ENCODE measurements around the gene XIRP1. TPM values are rescaled to one million over a fixed set of nuclear protein-coding genes. Genes with fewer than 3 reads are reported as not detected.

Gene XIRP1
- polyA plus RNA-seq, 6 donors from 2014 or later, result 0.05 TPM; not detected in 5

DNA sequence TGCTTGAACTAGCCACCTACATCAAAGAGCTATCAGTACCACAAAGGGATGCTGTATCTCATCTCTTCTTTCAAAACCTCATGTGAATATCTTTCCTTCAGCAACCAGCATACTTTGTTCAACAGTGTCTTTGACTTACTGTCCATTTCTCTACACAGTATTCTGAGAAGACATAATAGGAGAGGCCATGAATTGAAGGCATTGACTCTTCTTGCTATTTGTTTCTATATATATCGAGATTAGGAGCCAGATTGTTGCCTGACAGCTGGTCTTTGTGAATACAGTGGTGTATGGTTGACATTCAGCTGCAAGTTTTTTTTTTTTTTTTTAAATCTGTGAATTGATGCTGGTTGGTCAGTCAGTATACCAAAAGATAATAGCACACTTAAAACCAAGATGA, 26.9 kb downstream of the XIRP1 start:
- DNase-seq (no peak), ATAC-seq (ENCODE audit: low read depth in 2 of 2) (no peak)
- no peak overlapping the region for H3K27ac Mint-ChIP-seq
- no peak overlapping the region for H3K4me3 Mint-ChIP-seq
- H3K4me1 Mint-ChIP-seq, result peaks cover 0 to 3% (median 0%) of the 10 kb centered on the region in 3 donors
- no peaks in the 10 kb centered on the region for H3K9me3 Mint-ChIP-seq
- H3K36me3 Mint-ChIP-seq, result peaks cover 0 to 7% of the 10 kb centered on the region in 2 donors
- no peaks in the 10 kb centered on the region for H3K27me3 Mint-ChIP-seq

DNA sequence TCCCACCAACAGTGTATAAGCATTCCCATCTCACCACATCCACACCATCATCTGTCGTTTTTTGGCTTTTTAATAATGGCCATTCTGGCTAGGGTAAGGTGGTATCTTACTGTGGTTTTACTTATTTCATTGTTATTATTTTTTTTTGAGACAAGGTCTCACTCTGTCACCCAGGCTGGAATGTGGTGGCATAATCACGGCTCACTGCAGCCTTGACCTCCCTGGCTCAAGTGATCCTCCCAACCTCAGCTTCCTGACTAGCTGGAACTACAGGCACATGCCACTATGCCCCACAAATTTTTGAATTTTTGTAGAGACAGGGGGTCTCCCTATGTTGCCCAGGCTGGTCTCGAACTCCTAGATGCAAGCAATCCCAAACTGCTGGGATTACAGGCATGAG, 28.0 kb downstream of the XIRP1 start:
- ATAC-seq (ENCODE audit: low read depth in 2 of 2) (no peak), DNase-seq (no peak)
- no peaks in the 10 kb centered on the region for H3K9me3 Mint-ChIP-seq
- peaks cover 0 to 7% of the 10 kb centered on the region in 2 donors for H3K36me3 Mint-ChIP-seq
- no peaks in the 10 kb centered on the region for H3K27me3 Mint-ChIP-seq
- H3K27ac Mint-ChIP-seq, result no peak overlapping the region
- H3K4me1 Mint-ChIP-seq, result peaks cover 0 to 3% (median 0%) of the 10 kb centered on the region in 3 donors
- H3K4me3 Mint-ChIP-seq, result no peak overlapping the region

DNA sequence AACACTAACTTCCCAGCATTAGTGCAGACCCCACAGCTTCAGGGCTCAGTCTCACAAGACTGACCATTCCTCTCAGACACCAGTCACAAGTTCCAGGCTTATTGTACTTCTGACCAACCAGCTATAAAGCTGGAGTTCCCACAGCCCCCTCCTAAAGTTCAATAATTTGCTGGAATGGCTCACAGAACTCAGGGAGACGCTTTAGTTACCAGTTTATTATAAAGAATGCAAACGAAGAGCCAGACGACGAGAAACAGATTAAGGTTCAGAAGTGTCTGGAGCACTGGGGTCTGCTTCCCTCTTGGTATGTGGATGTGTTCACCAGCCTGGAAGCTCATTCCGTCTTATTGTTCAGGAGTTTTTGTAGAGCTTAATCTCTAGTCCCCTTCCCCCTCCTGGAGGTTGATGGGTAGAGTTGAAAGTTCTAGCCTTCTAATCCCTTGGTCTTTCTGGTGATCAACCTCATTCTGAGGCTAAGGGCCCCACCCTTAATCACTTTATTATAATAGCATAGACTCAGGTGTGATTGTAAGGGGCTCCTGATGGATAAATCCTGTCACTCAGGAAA, 34.2 kb downstream of the XIRP1 start:
- DNase-seq (no peak), ATAC-seq (ENCODE audit: low read depth in 2 of 2) (no peak)
- Mint-ChIP-seq H3K36me3 (peaks cover 0 to 3% of the 10 kb centered on the region in 2 donors), H3K4me1 (peaks cover 0 to 9% (median 9%) of the 10 kb centered on the region in 3 donors), H3K27me3 (no peaks in the 10 kb centered on the region), H3K9me3 (no peaks in the 10 kb centered on the region), H3K27ac (peak overlapping the region in 2 of 6 donors; percentile 22 to 67), H3K4me3 (no peak overlapping the region)

DNA sequence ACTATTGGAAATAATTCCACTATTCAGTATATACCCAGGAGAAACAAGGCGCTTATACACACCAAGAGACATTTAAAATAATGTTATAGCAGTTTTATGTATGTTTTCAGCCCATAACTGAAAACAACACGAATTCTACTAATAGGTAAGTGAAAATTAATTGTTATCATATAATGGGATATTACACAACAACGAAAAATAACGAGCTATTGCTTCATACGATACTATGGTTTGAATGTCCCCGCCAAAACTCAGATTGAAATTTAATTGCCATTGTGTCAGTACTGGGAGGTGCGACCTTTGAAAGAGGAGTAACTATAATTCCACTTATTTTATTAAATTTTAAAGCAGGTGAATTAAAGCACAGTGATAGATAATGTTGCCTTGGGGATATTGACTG, 35.0 kb downstream of the XIRP1 start:
- H3K27ac Mint-ChIP-seq, result peak overlapping the region in 1 of 6 donors; percentile 50
- H3K4me1 Mint-ChIP-seq, result peaks cover 5 to 13% (median 12%) of the 10 kb centered on the region in 3 donors
- ATAC-seq (ENCODE audit: low read depth in 2 of 2), result no peak
- peak overlapping the region in 2 of 8 donors; percentile 31 to 51 for H3K4me3 Mint-ChIP-seq
- H3K9me3 Mint-ChIP-seq, result no peaks in the 10 kb centered on the region
- no peaks in the 10 kb centered on the region for H3K27me3 Mint-ChIP-seq
- no peak for DNase-seq
- H3K36me3 Mint-ChIP-seq, result no peaks in the 10 kb centered on the region

DNA sequence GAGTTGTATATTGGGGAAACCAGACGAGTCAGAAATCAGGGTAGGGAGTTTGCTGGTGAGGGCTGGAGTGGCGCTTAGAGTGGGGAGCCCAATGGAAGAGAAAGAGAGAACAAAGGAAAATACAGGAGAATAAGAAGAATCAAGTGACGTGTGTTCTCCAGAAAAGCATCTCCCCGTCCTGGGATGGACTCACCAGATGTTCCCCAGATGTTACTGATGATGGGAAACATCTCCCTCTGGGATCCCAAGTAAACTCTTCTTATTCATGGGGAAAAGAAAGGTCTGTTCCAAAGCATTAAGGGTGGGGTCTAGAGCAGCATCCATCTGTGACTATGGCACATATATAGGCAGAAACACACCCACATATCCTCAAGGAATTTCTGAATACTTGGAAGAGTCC, 36.0 kb downstream of the XIRP1 start:
- no peak for DNase-seq
- Mint-ChIP-seq H3K27me3 (no peaks in the 10 kb centered on the region), H3K4me3 (no peak overlapping the region), H3K27ac (peak overlapping the region in 4 of 6 donors; percentile 32 to 82 (median 56)), H3K4me1 (peaks cover 14 to 21% (median 21%) of the 10 kb centered on the region in 3 donors), H3K9me3 (no peaks in the 10 kb centered on the region), H3K36me3 (no peaks in the 10 kb centered on the region)
- ATAC-seq (ENCODE audit: low read depth in 2 of 2), result no peak

DNA sequence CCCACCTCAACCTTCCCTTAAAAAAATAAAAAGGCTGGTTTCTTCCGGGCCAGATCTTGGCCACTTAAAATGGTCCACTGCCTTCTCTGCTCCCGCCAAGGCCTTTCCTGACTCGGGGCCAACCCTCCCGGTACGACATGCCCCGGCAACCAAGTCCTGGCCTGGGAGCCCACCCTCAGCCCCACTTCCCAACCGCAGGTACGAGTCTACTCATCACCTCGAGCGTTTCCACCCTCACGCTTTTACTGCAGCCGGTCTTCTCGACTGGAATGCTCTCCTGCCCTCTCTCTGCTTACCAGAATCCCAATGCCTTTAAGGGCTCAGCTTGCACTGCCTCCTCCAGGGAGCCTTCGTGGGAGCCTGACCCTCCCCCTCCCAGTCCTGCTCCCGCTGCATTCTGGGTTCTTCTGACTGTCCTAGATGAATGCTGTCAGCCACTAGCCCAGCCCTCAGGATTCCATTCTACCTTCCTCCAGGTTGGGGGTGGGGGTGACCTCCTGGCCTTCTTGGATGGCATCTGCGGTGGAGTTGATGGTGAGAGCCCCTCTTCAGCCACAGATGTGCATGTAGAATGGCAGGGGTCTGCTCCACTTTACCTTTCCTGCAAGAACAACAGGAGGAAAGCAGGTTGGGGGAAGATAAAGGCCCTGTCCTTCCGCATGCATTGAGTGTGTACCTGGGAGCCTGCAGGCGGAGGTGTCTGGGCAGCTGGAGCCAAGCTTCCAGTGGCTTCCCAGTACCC, 37.9 kb downstream of the XIRP1 start:
- Mint-ChIP-seq H3K27ac (peak overlapping the region; percentile 94 to 99 (median 98)), H3K27me3 (no peaks in the 10 kb centered on the region), H3K4me3 (peak overlapping the region; percentile 72 to 96 (median 84)), H3K4me1 (peaks cover 34 to 41% (median 40%) of the 10 kb centered on the region in 3 donors), H3K9me3 (no peaks in the 10 kb centered on the region), H3K36me3 (no peaks in the 10 kb centered on the region)
- DNase-seq, result no peak
- ATAC-seq (ENCODE audit: low read depth in 2 of 2), result no peak

DNA sequence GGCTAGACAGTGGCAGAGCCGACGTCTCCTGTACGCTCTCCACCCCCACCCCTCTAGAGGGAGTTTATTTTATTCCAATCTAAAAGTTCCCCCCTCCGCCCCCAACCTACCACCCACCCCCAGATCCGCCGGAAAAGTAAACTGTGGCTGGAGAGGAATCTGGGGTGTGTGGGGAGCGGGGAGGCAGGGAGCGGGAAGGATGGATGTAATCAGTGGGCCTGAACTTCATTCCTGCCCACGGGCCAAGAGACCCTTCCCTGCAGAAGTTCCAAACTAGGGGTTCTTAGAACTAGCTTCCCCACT, 38.5 kb downstream of the XIRP1 start:
- Mint-ChIP-seq H3K4me3 (peak overlapping the region; percentile 72 to 96 (median 84)), H3K4me1 (peaks cover 39 to 46% (median 46%) of the 10 kb centered on the region in 3 donors), H3K9me3 (no peaks in the 10 kb centered on the region), H3K27ac (peak overlapping the region; percentile 84 to 99 (median 96)), H3K27me3 (no peaks in the 10 kb centered on the region), H3K36me3 (no peaks in the 10 kb centered on the region)
- DNase-seq, result no peak
- ATAC-seq (ENCODE audit: low read depth in 2 of 2), result no peak

DNA sequence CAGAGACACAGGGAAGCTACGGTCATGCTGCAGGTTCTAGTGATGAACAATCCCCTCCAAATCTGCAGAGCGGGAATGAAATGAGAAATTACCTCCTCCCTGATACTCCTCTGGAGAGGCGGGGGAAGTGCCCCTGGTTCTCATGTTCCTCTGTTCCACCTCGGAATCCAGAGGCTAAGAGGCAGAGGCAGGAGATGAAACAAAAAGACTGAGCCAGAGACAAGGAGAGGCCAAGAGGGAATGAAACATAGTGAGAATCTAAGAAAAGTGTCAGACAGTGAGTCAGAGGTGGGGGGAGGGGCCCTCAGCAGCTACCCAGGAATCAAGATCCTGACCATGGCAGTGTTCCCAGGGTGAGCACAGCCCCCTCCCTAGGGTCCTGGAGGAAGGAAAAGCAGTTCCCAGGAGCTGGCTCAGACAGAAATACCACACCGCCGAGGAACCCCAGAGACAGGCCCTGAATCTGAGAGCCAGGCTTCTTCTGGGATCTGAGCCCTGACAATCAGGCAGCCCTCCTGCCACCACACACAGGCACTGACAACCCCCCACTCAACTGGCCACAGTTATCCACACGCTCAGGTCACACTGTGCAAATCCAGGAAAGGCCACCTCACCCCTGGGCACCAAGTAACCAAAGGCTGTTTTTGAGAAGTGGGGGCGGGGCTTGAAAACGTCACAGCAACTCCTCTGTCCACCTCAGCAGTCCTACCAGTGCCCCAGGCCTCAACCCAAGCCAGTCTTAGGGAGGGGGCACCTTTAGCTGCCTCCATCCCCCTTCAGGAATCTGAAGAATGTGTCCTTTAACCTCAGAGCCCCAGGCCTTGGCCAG, 41.4 kb downstream of the XIRP1 start:
- peak overlapping the region; percentile 98 to 100 (median 100) for H3K27ac Mint-ChIP-seq
- ATAC-seq (ENCODE audit: low read depth in 2 of 2) (no peak), DNase-seq (no peak)
- H3K27me3 Mint-ChIP-seq, result no peaks in the 10 kb centered on the region
- H3K4me3 Mint-ChIP-seq, result peak overlapping the region; percentile 91 to 100 (median 98)
- H3K36me3 Mint-ChIP-seq, result peaks cover 0 to under 1% of the 10 kb centered on the region in 2 donors
- H3K4me1 Mint-ChIP-seq, result peaks cover 68 to 75% (median 71%) of the 10 kb centered on the region in 3 donors
- H3K9me3 Mint-ChIP-seq, result no peaks in the 10 kb centered on the region

DNA sequence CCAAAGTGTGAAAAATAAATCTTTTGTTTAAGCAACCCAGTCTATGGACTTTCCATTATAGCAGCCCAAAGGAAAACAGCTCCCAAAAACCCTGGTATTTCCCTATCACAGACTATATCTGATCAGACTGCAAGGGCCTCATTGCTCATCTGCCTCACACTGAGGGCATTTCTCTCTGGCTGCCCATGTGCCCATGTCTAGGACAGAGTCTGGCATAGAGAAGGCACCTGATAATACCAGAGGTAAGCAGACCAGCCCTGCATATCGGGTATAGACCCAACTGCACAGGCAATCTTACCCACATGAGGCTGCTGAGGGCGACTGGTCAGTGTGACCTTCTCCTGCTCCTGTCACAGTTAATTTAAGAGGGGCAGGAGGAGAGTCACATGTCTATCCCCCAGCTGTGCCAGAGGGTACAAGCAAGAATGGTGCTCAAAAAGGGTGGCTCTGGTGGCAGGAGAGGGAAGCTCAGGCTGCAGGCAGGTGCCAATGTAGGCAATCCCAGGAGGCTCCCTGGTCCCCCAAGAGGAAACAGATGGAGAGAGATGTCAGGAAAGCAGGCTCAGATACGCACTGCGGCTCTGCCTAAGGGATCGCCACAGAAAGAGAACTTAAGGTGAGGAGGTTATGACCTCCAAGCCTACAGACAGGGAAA, 42.1 kb downstream of the XIRP1 start:
- peaks cover 72 to 76% (median 76%) of the 10 kb centered on the region in 3 donors for H3K4me1 Mint-ChIP-seq
- peak overlapping the region; percentile 91 to 100 (median 98) for H3K4me3 Mint-ChIP-seq
- H3K36me3 Mint-ChIP-seq, result peaks cover 0 to 5% of the 10 kb centered on the region in 2 donors
- DNase-seq (no peak), ATAC-seq (ENCODE audit: low read depth in 2 of 2) (no peak)
- H3K27ac Mint-ChIP-seq, result peak overlapping the region; percentile 74 to 100 (median 98)
- no peaks in the 10 kb centered on the region for H3K27me3 Mint-ChIP-seq
- no peaks in the 10 kb centered on the region for H3K9me3 Mint-ChIP-seq

DNA sequence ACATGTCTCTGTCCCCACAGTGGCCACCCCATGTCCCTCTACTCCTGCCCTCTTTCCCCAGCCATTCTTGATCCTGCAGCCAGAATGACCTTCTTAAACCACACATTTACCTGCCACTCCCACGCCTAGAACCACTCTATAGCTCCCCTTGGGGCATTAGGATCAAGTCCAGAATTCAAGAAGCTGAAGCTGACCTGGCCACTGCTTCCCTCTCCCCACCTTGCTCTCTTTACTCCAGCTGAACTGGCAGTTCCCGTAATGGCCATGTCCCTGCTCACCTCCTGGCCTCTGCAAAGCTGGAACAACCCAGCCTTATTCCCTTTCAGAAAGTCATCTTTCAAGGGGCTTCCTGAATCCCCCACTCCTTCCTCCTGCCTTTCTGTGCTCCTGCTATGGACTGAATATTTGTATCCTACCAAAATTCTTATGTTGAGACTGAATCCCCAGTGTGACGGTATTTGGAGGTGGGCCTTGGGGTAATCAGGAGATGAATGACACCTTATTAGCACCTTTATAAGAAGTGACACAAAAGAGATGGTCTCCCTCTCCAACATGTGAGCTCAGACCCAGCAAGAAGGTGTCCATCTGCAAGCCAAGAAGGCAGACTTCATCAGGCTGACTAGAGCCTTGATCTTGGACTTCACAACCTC, 42.8 kb downstream of the XIRP1 start:
- H3K27me3 Mint-ChIP-seq, result no peaks in the 10 kb centered on the region
- ATAC-seq (ENCODE audit: low read depth in 2 of 2), result no peak
- no peak for DNase-seq
- H3K4me1 Mint-ChIP-seq, result peaks cover 74 to 78% (median 75%) of the 10 kb centered on the region in 3 donors
- peaks cover 4 to 6% of the 10 kb centered on the region in 2 donors for H3K36me3 Mint-ChIP-seq
- peaks cover 0 to under 1% (median 0%) of the 10 kb centered on the region in 7 donors for H3K9me3 Mint-ChIP-seq
- peak overlapping the region; percentile 96 to 100 (median 98) for H3K27ac Mint-ChIP-seq
- H3K4me3 Mint-ChIP-seq, result peak overlapping the region; percentile 7 to 100 (median 96)

DNA sequence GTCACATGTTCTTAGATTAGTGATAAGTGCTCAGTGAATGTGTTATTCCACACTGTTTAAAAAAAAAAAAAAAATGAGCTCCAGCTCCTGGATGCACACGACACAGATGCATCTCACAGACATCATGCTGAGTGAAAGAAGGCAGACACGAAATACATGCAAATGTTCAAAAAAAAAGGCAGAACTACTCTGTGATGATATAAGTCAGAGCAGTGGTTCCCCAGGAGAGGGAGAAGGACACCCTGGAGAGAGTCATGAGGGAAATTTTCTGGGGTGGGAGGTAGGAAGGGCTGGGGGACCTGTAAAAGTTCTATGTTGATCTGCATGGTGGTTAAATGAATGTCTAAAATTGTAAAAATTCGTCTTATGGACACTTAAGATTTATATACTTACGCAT, 43.3 kb downstream of the XIRP1 start:
- peaks cover 8 to 9% of the 10 kb centered on the region in 2 donors for H3K36me3 Mint-ChIP-seq
- no peaks in the 10 kb centered on the region for H3K27me3 Mint-ChIP-seq
- H3K9me3 Mint-ChIP-seq, result peaks cover 0 to 2% (median 0%) of the 10 kb centered on the region in 7 donors
- H3K27ac Mint-ChIP-seq, result peak overlapping the region; percentile 94 to 100 (median 98)
- peak overlapping the region; percentile 80 to 99 (median 89) for H3K4me3 Mint-ChIP-seq
- DNase-seq, result peak; percentile 56
- H3K4me1 Mint-ChIP-seq, result peaks cover 73 to 80% (median 76%) of the 10 kb centered on the region in 3 donors
- peak in 1 of 2 donors; percentile 16 for ATAC-seq (ENCODE audit: low read depth in 2 of 2)

DNA sequence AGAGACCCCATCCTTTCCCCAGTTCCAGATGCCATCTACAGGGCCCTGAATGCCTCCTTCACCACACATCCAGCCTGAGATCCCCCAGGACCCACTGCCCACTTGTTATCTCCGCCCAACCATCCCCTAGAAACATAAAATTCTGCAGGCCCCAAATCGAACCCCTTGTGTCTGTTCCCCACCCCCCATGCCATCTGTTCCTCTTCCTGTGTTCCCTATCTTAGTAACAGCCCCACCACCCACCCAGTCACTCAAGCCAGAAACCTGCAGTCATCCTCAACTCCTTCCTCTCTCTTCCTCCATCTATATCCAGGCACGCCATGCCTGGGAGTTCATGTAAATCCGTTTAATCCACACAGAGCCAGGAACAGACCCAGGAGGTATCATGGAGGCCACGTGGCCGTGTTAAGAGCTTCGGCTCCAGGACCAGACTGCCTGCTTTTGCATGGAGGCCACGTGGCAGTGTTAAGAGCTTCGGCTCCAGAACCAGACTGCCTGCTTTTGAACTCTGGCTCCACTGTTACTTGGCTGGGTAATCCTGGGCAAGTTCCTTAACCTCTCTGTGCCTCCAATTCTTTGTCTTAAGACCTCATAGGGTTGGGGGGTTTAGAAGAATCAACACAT, 43.8 kb downstream of the XIRP1 start:
- Mint-ChIP-seq H3K4me1 (peaks cover 73 to 85% (median 77%) of the 10 kb centered on the region in 3 donors), H3K4me3 (peak overlapping the region; percentile 80 to 99 (median 89)), H3K27ac (peak overlapping the region; percentile 96 to 100 (median 98)), H3K9me3 (peaks cover 0 to 2% (median 0%) of the 10 kb centered on the region in 7 donors), H3K27me3 (no peaks in the 10 kb centered on the region), H3K36me3 (peaks cover 8 to 9% of the 10 kb centered on the region in 2 donors)
- no peak for DNase-seq
- ATAC-seq (ENCODE audit: low read depth in 2 of 2), result no peak
